ENCODE measurements around the gene TNFRSF12A. TPM values are rescaled to one million over a fixed set of nuclear protein-coding genes. Genes with fewer than 3 reads are reported as not detected.

TNFRSF12A gene
- total and polyA plus RNA-seq, 2 of the 13 experiments (the other 11 are each of a cell fraction or from before 2014, with no cell fraction given), result 61.9 to 66.0 TPM

DNA sequence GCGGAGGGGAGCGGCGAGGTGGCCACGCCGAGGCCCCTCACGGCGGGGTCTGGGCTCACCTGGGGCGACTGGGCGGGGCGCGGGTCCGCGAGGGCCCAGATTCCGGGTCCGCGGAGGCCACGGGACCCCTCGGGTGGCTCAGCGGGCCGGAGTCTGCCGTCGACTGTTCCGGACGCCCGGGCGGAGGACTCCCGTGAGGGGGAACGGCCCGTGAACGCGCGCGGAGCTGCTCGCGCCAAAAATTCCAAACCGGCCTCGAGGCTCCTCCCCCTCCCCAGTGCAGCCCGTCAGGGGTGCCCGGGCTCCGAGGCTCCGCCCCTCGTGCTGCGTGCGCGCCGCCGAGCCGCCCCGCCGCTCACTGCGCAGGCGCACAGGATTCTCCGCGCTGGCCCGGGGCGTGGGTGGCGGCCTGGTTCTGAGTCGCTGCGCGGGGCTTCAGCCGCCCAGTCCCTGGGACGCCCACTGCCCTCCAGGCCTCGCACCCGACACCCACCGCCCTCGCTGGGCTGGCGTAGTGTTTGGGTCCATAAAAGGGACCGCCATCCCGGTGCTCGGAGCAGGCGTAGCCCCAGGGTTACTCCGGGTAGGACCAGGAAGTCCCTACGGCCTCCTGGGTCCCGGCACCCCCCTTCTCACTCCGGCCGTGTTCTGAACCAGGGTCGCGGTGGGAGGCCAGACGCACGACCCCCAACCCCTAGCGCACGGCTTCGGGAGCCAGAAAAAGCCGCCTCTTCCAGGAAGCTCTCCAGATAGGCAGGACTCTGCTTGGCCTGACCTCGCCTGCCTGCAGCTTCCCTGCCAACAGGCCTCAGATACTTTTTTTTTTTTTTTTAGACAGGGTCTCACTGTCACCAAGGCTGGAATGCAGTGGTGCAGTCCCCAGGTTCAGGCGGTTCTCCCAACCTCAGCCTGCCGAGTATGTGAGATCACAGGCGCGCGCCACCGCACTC, 39.7 kb upstream of the TNFRSF12A start, which contains the start of gene PKMYT1 (continued):
- no peak for TF ChIP-seq ZNF747 (CRISPR knock-in tag; IDR thresholded peaks at IDR 0.05; ENCODE audit: borderline replicate concordance)
- TF ChIP-seq, protein P1, sequence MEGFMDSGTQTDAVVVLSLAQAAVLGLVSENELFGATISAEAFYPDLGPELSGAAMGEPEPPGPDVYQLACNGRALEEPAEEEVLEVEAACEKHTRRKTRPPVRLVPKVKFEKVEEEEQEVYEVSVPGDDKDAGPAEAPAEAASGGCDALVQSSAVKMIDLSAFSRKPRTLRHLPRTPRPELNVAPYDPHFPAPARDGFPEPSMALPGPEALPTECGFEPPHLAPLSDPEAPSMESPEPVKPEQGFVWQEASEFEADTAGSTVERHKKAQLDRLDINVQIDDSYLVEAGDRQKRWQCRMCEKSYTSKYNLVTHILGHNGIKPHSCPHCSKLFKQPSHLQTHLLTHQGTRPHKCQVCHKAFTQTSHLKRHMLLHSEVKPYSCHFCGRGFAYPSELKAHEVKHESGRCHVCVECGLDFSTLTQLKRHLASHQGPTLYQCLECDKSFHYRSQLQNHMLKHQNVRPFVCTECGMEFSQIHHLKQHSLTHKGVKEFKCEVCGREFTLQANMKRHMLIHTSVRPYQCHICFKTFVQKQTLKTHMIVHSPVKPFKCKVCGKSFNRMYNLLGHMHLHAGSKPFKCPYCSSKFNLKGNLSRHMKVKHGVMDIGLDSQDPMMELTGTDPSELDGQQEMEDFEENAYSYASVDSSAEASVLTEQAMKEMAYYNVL (CRISPR knock-in tag; IDR thresholded peaks at IDR 0.05; ENCODE audit: borderline replicate concordance), result peak; percentile 39; the same call in 1 of the 2 replicates
- TF ChIP-seq, protein P2, sequence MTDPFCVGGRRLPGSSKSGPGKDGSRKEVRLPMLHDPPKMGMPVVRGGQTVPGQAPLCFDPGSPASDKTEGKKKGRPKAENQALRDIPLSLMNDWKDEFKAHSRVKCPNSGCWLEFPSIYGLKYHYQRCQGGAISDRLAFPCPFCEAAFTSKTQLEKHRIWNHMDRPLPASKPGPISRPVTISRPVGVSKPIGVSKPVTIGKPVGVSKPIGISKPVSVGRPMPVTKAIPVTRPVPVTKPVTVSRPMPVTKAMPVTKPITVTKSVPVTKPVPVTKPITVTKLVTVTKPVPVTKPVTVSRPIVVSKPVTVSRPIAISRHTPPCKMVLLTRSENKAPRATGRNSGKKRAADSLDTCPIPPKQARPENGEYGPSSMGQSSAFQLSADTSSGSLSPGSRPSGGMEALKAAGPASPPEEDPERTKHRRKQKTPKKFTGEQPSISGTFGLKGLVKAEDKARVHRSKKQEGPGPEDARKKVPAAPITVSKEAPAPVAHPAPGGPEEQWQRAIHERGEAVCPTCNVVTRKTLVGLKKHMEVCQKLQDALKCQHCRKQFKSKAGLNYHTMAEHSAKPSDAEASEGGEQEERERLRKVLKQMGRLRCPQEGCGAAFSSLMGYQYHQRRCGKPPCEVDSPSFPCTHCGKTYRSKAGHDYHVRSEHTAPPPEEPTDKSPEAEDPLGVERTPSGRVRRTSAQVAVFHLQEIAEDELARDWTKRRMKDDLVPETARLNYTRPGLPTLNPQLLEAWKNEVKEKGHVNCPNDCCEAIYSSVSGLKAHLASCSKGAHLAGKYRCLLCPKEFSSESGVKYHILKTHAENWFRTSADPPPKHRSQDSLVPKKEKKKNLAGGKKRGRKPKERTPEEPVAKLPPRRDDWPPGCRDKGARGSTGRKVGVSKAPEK (CRISPR knock-in tag; IDR thresholded peaks at IDR 0.05; ENCODE audit: borderline replicate concordance), result no peak
- TF ChIP-seq NAIF1 (CRISPR knock-in tag; IDR thresholded peaks at IDR 0.05; ENCODE audit: borderline replicate concordance), result peak; percentile 61; the same call in 1 of the 2 replicates
- TF ChIP-seq RAD21 (CRISPR knock-in tag; IDR thresholded peaks at IDR 0.05), result no peak
- TF ChIP-seq, protein P3, sequence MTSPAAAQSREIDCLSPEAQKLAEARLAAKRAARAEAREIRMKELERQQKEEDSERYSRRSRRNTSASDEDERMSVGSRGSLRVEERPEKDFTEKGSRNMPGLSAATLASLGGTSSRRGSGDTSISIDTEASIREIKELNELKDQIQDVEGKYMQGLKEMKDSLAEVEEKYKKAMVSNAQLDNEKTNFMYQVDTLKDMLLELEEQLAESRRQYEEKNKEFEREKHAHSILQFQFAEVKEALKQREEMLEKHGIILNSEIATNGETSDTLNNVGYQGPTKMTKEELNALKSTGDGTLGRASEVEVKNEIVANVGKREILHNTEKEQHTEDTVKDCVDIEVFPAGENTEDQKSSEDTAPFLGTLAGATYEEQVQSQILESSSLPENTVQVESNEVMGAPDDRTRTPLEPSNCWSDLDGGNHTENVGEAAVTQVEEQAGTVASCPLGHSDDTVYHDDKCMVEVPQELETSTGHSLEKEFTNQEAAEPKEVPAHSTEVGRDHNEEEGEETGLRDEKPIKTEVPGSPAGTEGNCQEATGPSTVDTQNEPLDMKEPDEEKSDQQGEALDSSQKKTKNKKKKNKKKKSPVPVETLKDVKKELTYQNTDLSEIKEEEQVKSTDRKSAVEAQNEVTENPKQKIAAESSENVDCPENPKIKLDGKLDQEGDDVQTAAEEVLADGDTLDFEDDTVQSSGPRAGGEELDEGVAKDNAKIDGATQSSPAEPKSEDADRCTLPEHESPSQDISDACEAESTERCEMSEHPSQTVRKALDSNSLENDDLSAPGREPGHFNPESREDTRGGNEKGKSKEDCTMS (CRISPR knock-in tag; conservative IDR thresholded peaks at IDR 0.05), result no peak
- no peak for TF ChIP-seq IRX3 (CRISPR knock-in tag; IDR thresholded peaks at IDR 0.05; ENCODE audit: borderline replicate concordance, low read depth)
- TF ChIP-seq, protein P4, sequence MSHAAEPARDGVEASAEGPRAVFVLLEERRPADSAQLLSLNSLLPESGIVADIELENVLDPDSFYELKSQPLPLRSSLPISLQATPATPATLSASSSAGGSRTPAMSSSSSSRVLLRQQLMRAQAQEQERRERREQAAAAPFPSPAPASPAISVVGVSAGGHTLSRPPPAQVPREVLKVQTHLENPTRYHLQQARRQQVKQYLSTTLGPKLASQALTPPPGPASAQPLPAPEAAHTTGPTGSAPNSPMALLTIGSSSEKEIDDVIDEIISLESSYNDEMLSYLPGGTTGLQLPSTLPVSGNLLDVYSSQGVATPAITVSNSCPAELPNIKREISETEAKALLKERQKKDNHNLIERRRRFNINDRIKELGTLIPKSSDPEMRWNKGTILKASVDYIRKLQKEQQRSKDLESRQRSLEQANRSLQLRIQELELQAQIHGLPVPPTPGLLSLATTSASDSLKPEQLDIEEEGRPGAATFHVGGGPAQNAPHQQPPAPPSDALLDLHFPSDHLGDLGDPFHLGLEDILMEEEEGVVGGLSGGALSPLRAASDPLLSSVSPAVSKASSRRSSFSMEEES (CRISPR knock-in tag; IDR thresholded peaks at IDR 0.05), result no peak
- TF ChIP-seq, protein P5, sequence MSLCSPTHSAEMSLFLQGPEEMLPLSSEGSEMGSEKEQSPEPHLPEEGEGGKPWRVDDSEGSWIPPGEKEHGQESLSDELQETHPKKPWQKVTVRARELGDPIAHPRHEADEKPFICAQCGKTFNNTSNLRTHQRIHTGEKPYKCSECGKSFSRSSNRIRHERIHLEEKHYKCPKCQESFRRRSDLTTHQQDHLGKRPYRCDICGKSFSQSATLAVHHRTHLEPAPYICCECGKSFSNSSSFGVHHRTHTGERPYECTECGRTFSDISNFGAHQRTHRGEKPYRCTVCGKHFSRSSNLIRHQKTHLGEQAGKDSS (CRISPR knock-in tag; IDR thresholded peaks at IDR 0.05; ENCODE audit: borderline replicate concordance, low read depth), result no peak; the same call in 1 of the 2 replicates
- TF ChIP-seq, protein P6, sequence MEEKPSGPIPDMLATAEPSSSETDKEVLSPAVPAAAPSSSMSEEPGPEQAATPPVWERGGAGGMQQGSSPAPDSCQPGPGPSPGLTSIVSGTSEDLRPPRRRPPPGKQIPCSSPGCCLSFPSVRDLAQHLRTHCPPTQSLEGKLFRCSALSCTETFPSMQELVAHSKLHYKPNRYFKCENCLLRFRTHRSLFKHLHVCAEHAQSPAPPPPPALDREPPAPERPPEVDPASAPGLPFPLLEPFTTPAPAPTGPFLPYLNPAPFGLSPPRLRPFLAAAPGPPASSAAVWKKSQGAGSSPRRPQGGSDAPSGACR (CRISPR knock-in tag; IDR thresholded peaks at IDR 0.05), result no peak; the same call in 1 of the 2 replicates
- peak; percentile 50; the same call in 1 of the 2 replicates for TF ChIP-seq ZFP82 (CRISPR knock-in tag; IDR thresholded peaks at IDR 0.05; ENCODE audit: borderline replicate concordance)
- TF ChIP-seq, protein P7, sequence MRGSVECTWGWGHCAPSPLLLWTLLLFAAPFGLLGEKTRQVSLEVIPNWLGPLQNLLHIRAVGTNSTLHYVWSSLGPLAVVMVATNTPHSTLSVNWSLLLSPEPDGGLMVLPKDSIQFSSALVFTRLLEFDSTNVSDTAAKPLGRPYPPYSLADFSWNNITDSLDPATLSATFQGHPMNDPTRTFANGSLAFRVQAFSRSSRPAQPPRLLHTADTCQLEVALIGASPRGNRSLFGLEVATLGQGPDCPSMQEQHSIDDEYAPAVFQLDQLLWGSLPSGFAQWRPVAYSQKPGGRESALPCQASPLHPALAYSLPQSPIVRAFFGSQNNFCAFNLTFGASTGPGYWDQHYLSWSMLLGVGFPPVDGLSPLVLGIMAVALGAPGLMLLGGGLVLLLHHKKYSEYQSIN (CRISPR knock-in tag; IDR thresholded peaks at IDR 0.05; ENCODE audit: borderline replicate concordance), result no peak
- TF ChIP-seq NR2F6 (IDR thresholded peaks at IDR 0.05), result no peak; the same call in 1 of the 2 replicates
- no peak; the same call in 1 of the 2 replicates for TF ChIP-seq NR2F6 (CRISPR knock-in tag; IDR thresholded peaks at IDR 0.05)

All from HepG2 (cell line).